Aorta (tissue), 5 donors: Measurements from ENCODE around the gene NIPBL. TPM values are rescaled to one million over a fixed set of nuclear protein-coding genes. Genes with fewer than 3 reads are reported as not detected.

ENCODE experiments used
- ATAC-seq: fragments of 200-7000 bp; cut with Tn5 transposase; one replicate; pipeline ENCODE4 v1.9.1; 2022; ENCODE audit warnings: moderate library complexity; ENCODE audit not compliant: low FRiP score
- DNase-seq, 2 donors: peaks; one replicate each; pipeline ENCODE4 v3.0.0-alpha.2; 2020
- H3K27ac ChIP-seq, 2 donors: one replicate each; pipeline ENCODE4 v1.5.1; 2013; ENCODE audit warnings: low read length in 2 of 2, mild to moderate bottlenecking in 2 of 2, moderate library complexity in 2 of 2, control low read depth in 1 of 2, inconsistent platforms in 1 of 2, low read depth in 1 of 2
- H3K27me3 ChIP-seq, 2 donors: one replicate each; pipeline ENCODE4 v1.6.1; 2013; ENCODE audit warnings: control low read depth in 1 of 2, low read length in 1 of 2, mild to moderate bottlenecking in 1 of 2, moderate library complexity in 1 of 2; ENCODE audit not compliant: insufficient read depth in 2 of 2, control insufficient read depth in 1 of 2
- H3K36me3 ChIP-seq, 2 donors: one replicate each; pipeline ENCODE4 v1.6.1; 2013; ENCODE audit warnings: control low read depth in 1 of 2, low read length in 1 of 2, mild to moderate bottlenecking in 1 of 2; ENCODE audit not compliant: insufficient read depth in 2 of 2, control insufficient read depth in 1 of 2
- H3K4me1 ChIP-seq, 2 donors: one replicate each; pipeline ENCODE4 v1.6.1; 2013; ENCODE audit warnings: low read length in 2 of 2, control low read depth in 1 of 2, mild to moderate bottlenecking in 1 of 2, moderate library complexity in 1 of 2; ENCODE audit not compliant: insufficient read depth in 2 of 2, control insufficient read depth in 1 of 2
- H3K4me3 ChIP-seq, 2 donors: one replicate each; pipeline ENCODE4 v1.5.1; 2013; ENCODE audit warnings: low read length in 2 of 2, control low read depth in 1 of 2, mild to moderate bottlenecking in 1 of 2
- H3K9me3 ChIP-seq: one replicate; pipeline ENCODE4 v1.6.1; 2013; ENCODE audit warnings: mild to moderate bottlenecking, low read length; ENCODE audit not compliant: control insufficient read depth
- WGBS, 2 donors: extraction: QIAGEN DNeasy Blood & Tissue Kit; methylation state at CpG; one replicate each; pipeline ENCODE4 v1.1.7; 2013; 5-methylcytosine and 5-hydroxymethylcytosine counted together
- intact Hi-C, 2 donors: fragments of 100-400 bp; cut with DNase I; formaldehyde crosslinking; loops; one replicate each; pipeline versions ENCODE4 v1.14.2 to v1.15.0; 2022
- long read RNA-seq, 2 donors: library from polyadenylated mRNA; unstranded; transcript quantifications; one replicate each; pipeline ENCODE4 v2.0.0, GENCODE V29; 2020 to 2021
- polyA plus RNA-seq, 2 donors: library from polyadenylated mRNA; stranded (reverse); fragments of 200-250 nt; gene quantifications; one replicate each; pipeline ENCODE4 v1.2.3, GENCODE V29; 2013
- total RNA-seq, 2 donors: library from RNA; stranded (reverse); fragmentation: NEBNext Ultra II Directional; extraction: Animal tissue kit (Norgen Biotek cat#: 25700); gene quantifications; one replicate each; pipeline ENCODE4 v1.2.1, GENCODE V29; 2021
- donor health status: healthy with polysubstance abuse.
- donor health status: Bipolar disorder and iron deficiency.
- donor health status: DM: no; HTN: no; CAD: no.
- donor health status: DM: no; HTN: no; CAD: no.
- donor health status: DM: yes; HTN: yes; CAD: no.

The NIPBL gene, protein sequence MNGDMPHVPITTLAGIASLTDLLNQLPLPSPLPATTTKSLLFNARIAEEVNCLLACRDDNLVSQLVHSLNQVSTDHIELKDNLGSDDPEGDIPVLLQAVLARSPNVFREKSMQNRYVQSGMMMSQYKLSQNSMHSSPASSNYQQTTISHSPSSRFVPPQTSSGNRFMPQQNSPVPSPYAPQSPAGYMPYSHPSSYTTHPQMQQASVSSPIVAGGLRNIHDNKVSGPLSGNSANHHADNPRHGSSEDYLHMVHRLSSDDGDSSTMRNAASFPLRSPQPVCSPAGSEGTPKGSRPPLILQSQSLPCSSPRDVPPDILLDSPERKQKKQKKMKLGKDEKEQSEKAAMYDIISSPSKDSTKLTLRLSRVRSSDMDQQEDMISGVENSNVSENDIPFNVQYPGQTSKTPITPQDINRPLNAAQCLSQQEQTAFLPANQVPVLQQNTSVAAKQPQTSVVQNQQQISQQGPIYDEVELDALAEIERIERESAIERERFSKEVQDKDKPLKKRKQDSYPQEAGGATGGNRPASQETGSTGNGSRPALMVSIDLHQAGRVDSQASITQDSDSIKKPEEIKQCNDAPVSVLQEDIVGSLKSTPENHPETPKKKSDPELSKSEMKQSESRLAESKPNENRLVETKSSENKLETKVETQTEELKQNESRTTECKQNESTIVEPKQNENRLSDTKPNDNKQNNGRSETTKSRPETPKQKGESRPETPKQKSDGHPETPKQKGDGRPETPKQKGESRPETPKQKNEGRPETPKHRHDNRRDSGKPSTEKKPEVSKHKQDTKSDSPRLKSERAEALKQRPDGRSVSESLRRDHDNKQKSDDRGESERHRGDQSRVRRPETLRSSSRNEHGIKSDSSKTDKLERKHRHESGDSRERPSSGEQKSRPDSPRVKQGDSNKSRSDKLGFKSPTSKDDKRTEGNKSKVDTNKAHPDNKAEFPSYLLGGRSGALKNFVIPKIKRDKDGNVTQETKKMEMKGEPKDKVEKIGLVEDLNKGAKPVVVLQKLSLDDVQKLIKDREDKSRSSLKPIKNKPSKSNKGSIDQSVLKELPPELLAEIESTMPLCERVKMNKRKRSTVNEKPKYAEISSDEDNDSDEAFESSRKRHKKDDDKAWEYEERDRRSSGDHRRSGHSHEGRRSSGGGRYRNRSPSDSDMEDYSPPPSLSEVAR (N-terminal part only)
- total RNA-seq: 10 to 100 TPM; 66.7 to 81.3 TPM
- polyA plus RNA-seq: 10 to 100 TPM in 1 of 2 donors, 1 to 10 TPM in 1; 5.1 to 13.3 TPM
- long read RNA-seq, donor 1, partial matches to known transcripts: 37 of 45 reads
- long read RNA-seq, donor 1, other reads (novel, unspliced or antisense): 8 of 45 reads
- long read RNA-seq, donor 2, partial matches to known transcripts: 17 of 35 reads
- long read RNA-seq, donor 2, other reads (novel, unspliced or antisense): 18 of 35 reads

DNA sequence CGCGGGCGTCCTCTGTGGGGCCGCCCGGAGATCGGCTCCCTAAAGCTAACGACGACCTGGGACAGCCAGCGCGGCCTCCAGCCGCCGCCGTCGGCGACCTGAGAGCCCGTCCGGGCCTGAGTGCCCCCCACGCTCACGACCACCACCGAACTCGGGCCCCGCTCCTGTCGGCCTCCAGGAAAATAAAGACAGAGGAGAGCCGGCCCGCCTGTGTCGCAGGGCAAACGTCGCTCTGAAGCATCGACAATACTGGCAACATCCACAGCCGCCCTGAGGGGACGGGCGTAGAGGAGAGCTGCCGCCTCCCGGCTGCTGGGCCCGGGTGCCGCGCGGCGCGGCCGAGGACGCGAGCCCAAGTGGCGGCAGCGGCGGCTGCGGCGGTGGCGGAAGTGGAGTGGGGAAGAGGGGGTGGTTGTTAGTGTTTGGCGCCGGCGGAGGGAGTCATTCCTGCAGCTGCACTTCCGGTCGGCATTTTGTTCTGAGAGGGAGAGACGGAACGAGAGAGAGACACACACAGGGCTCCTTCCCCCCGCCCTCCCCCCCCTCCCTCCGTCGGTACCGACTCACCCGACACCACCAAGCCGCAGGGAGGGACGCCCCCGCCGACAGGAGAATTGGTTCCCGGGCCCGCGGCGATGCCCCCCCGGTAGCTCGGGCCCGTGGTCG, at the start of gene NIPBL:
Gene NIPBL (plus strand): TSS at position 471 of the 666 bp plus-strand sequence. CDS start 76,928 bp downstream, outside the sequence.
- peak; percentile 94 for ATAC-seq
- no peaks in the 10 kb centered on the region for H3K27me3 ChIP-seq
- H3K4me1 ChIP-seq: peaks cover 0 to 3% of the 10 kb centered on the region in 2 donors
- 1% methylated on average over 47 to 73 of the region's 73 CpGs for WGBS, 2 donors
- H3K36me3 ChIP-seq: no peaks in the 10 kb centered on the region
- H3K9me3 ChIP-seq: no peaks in the 10 kb centered on the region
- intact Hi-C loops: loop anchor here (5.0 to 10.0 kb wide), 3 partner anchors 66 to 622 kb away; no protein-coding TSS in a partner anchor
- peak; percentile 94 to 96 for DNase-seq
- peak within 1 kb of the TSS; percentile 96 to 100 for H3K27ac ChIP-seq
- peak within 1 kb of the TSS; percentile 86 to 94 for H3K4me3 ChIP-seq

DNA sequence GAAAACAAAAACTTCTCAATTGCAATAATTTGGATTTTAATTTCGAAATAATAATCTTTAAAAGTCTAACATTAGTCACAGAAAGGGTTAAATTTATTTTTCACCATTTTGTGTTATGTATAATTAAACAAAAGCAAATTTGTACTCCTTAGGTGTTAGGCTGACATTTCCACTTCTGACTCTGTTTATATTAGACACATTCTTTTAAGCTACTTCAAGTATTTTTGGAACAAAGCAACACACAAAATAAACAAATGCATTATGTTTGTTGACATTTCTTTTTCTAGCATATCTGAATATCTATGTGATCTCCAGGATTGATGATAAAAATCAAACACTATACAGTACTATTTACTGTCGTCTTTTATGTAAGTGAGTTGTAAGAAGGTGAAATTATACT, 44.3 kb upstream of the NIPBL start:
- peaks cover 0 to 2% of the 10 kb centered on the region in 2 donors for H3K27me3 ChIP-seq
- DNase-seq (no peak), ATAC-seq (no peak)
- H3K27ac ChIP-seq: no peak overlapping the region
- H3K4me1 ChIP-seq: no peaks in the 10 kb centered on the region
- 74 to 88% methylated on average over 2 of the region's 2 CpGs for WGBS, 2 donors
- no peaks in the 10 kb centered on the region for H3K36me3 ChIP-seq
- H3K4me3 ChIP-seq: no peak overlapping the region
- intact Hi-C loops: no loop called here
- no peaks in the 10 kb centered on the region for H3K9me3 ChIP-seq

DNA sequence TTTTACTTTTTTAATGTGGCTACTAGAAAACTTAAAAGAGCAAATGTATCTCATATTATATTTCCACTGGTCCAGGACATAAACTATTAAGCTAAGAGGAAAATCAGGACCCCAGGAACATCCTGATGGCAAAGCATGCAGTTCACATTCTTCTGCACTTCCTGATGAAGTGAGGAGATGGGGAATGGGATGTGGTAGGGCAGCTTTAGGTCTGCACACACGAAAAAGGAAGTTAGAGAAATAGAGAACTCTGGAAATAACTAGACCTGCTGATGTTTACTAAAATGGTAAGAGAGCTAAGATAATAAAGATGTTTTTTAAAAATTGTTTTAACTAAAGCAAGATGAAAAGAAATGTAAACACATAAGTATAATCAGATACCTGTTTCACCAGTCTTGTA, 39.7 kb upstream of the NIPBL start:
- H3K4me1 ChIP-seq: no peaks in the 10 kb centered on the region

DNA sequence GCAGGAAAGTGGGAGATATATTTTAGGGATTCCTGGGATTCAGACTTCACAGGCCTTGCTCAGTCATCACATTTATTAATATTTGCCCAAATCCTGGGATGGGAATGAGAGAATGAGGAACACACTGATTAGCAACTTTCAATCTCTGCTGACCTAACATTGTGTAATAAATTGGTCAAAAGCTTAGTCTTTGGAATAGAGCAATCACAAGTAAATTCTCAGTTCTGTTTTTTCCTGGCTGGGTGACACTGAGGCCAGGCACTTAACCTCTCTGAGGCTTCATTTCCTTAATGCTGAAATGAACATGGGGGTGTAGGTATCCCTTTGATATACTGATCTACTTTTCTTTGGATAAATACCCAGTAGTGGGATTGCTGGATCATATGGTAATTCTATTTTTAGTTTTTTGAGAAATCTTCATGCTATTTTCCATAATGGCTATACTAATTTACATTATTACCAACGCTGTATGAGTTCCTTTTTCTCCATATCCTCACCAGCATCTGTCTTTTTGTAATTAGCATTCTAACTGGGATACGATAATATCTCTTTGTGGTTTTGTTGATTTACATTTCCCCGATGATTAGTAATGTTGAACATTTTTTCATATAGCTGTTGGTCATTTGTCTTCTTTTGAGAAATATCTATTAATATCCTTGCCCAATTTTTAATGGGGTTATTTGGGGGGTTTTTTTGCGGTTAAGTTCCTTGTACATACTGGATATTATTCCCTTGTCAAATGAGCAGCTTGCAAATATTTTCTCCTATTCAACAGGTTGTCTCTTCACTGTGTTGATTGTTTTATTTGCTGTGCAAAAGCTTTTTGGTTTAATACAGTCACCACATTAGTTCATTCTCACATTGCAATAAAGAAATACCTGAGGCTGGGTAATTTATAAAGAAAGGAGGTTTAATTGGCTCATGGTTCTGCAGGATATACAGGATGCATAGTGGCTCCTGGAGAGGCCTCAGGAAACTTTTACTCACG, 36.8 kb upstream of the NIPBL start:
- Histone ChIP-seq H3K27me3 (no peaks in the 10 kb centered on the region), H3K4me1 (no peaks in the 10 kb centered on the region), H3K27ac (no peak overlapping the region), H3K4me3 (no peak overlapping the region), H3K36me3 (no peaks in the 10 kb centered on the region), H3K9me3 (no peaks in the 10 kb centered on the region)
- no peak for ATAC-seq
- WGBS, 2 donors: 80 to 81% methylated on average over 5 of the region's 5 CpGs
- intact Hi-C loops: no loop called here
- no peak for DNase-seq

More for the DNA sequence above, 39.7 kb upstream of the NIPBL start:
- ATAC-seq: no peak
- Histone ChIP-seq H3K27ac (no peak overlapping the region), H3K9me3 (no peaks in the 10 kb centered on the region), H3K36me3 (no peaks in the 10 kb centered on the region), H3K27me3 (no peaks in the 10 kb centered on the region), H3K4me3 (no peak overlapping the region)
- 31 to 32% methylated on average over 1 of the region's 1 CpG for WGBS, 2 donors
- no peak for DNase-seq
- intact Hi-C loops: no loop called here

DNA sequence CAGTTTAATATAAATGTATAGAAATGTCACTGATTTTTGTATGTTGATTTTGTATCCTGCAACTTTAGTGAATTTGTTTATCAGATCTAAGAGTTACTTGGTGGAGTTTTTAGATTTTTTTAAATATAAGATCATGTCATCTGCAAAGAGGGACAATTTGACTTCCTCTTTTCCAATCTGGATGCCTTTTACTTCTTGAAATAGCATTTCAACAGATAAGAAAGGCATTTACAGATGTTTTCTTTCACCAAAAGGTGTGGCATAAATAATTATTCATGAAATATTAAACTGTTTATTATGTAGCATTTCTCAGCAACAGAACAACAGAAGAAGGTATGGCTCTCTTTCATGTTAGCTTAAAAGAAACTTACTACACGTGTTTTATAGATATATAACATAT, 34.9 kb upstream of the NIPBL start:
- Histone ChIP-seq H3K4me1 (no peaks in the 10 kb centered on the region), H3K4me3 (no peak overlapping the region), H3K36me3 (no peaks in the 10 kb centered on the region), H3K27me3 (no peaks in the 10 kb centered on the region), H3K9me3 (no peaks in the 10 kb centered on the region), H3K27ac (no peak overlapping the region)
- no peak for DNase-seq
- intact Hi-C loops: no loop called here
- no peak for ATAC-seq
- 19 to 29% methylated on average over 1 of the region's 1 CpG for WGBS, 2 donors

DNA sequence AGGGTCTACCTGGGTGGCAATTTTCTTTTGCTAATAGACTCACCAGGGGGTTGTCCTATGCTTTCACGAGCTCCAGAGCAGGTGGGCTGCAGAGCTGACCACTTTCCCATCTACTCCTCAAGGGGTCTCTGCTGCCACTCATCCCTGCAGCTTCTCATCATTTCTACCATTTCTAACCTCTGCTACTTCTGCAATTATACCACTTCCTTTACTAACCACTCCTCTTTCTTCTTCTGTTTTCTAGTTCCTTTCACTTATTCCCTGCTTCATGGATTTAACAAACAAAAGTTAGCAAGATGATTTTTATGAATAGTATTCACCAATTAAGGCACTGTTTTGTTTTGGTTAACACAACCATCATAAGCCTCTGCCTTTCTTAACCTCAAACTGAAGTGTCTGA, 34.5 kb upstream of the NIPBL start:
- Histone ChIP-seq H3K27me3 (no peaks in the 10 kb centered on the region), H3K4me3 (no peak overlapping the region), H3K9me3 (no peaks in the 10 kb centered on the region), H3K4me1 (no peaks in the 10 kb centered on the region), H3K27ac (no peak overlapping the region), H3K36me3 (no peaks in the 10 kb centered on the region)
- 16 to 30% methylated on average over 1 of the region's 1 CpG for WGBS, 2 donors
- DNase-seq (no peak), ATAC-seq (no peak)
- intact Hi-C loops: no loop called here

DNA sequence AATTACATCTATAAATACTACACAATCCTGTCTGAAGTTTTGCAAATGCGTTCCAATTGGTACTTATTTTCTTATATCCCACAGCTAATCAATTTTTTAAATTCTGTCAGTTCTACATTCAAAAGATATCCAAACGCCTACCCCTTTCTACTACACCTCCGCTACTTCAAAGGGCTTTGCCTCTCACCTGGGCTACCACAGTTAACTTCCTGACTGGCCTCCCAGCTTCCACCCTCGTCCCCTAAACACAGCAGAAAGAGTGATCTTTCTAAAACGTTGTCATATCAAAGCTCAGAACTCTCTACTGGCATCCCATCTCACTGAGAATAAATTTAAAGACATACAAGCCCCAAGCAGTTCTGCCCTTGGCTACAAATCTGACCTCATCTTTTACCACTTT, 32.3 kb upstream of the NIPBL start:
- Histone ChIP-seq H3K27me3 (no peaks in the 10 kb centered on the region), H3K4me3 (no peak overlapping the region), H3K9me3 (no peaks in the 10 kb centered on the region), H3K4me1 (no peaks in the 10 kb centered on the region), H3K36me3 (no peaks in the 10 kb centered on the region), H3K27ac (no peak overlapping the region)
- DNase-seq: no peak
- intact Hi-C loops: no loop called here
- WGBS, 2 donors: 60 to 64% methylated on average over 5 of the region's 5 CpGs
- no peak for ATAC-seq
